OCI-LY7 (cell line): ENCODE measurements around the gene SCO1. TPM values are rescaled to one million over a fixed set of nuclear protein-coding genes. Genes with fewer than 3 reads are reported as not detected.

Experiments used
- BruUV-seq: library from RNA; stranded (reverse); fragments of 400-500 nt; replicated peaks from 2 replicates; lab custom pipeline; 2021; lab: Mats Ljungman, UMichigan
- CTCF ChIA-PET: fragments of 300-600 bp; sonication (Branson Sonifier 250); formaldehyde crosslinking; loops from one replicate; lab custom pipeline; 2022; ENCODE audit warnings: antibody characterized with exemption; ENCODE audit not compliant: unreplicated experiment; lab: Charles Lee
- POLR2A ChIA-PET: fragments of 300-600 bp; sonication (Branson Sonifier 250); formaldehyde crosslinking; loops from one replicate; lab custom pipeline; 2022; ENCODE audit warnings: antibody characterized with exemption; lab: Charles Lee
- DNase-seq: peaks from one replicate; pipeline ENCODE4 v3.0.0-alpha.2; 2015; ENCODE audit warnings: low spot score
- H2AFZ ChIP-seq: fragments of 200-600 bp; sonication (generic), shearing (Covaris generic); 2 replicates; pipeline ENCODE4 v1.6.1; 2014; ENCODE audit warnings: mild to moderate bottlenecking, antibody characterized with exemption, low read length, moderate library complexity
- H3K27ac ChIP-seq: fragments of 200-600 bp; sonication (generic); 2 replicates; pipeline ENCODE4 v1.5.1; 2014; ENCODE audit warnings: mixed run types, low read depth, mild to moderate bottlenecking, moderate library complexity, low read length, inconsistent platforms; ENCODE audit not compliant: poor library complexity, severe bottlenecking
- H3K36me3 ChIP-seq: fragments of 200-600 bp; sonication (generic); 2 replicates; pipeline ENCODE4 v1.6.1; 2014; ENCODE audit warnings: mild to moderate bottlenecking, antibody characterized with exemption, low read length, moderate library complexity, mixed read lengths; ENCODE audit not compliant: insufficient read depth
- H3K4me1 ChIP-seq: fragments of 200-600 bp; sonication (generic); 2 replicates; pipeline ENCODE4 v1.5.1; 2014; ENCODE audit warnings: mild to moderate bottlenecking, low read length; ENCODE audit not compliant: insufficient read depth, poor library complexity, severe bottlenecking
- H3K4me2 ChIP-seq: fragments of 200-600 bp; sonication (generic); 2 replicates; pipeline ENCODE4 v1.6.1; 2014; ENCODE audit warnings: mild to moderate bottlenecking, low read length
- H3K4me3 ChIP-seq: fragments of 200-600 bp; sonication (generic); 2 replicates; pipeline ENCODE4 v1.5.1; 2014; ENCODE audit warnings: mild to moderate bottlenecking, low read depth, low read length; ENCODE audit not compliant: poor library complexity, severe bottlenecking
- H3K79me2 ChIP-seq: fragments of 200-600 bp; sonication (generic); 2 replicates; pipeline ENCODE4 v1.6.1; 2016; ENCODE audit warnings: low read depth, mild to moderate bottlenecking, low read length, moderate library complexity, mixed read lengths; ENCODE audit not compliant: insufficient read depth
- H3K9me2 ChIP-seq: fragments of 200-600 bp; sonication (generic); 2 replicates; pipeline ENCODE4 v1.6.1; 2016; ENCODE audit warnings: mild to moderate bottlenecking, low read length, mixed read lengths; ENCODE audit not compliant: insufficient read depth
- H3K9me3 ChIP-seq: fragments of 200-600 bp; sonication (generic); 2 replicates; pipeline ENCODE4 v1.6.1; 2014; ENCODE audit warnings: mild to moderate bottlenecking, mixed run types, low read length, mixed read lengths
- H4K20me1 ChIP-seq: fragments of 200-600 bp; sonication (generic); 2 replicates; pipeline ENCODE4 v1.6.1; 2014; ENCODE audit warnings: mild to moderate bottlenecking, antibody characterized with exemption, low read length, moderate library complexity, mixed read lengths; ENCODE audit not compliant: insufficient read depth
- CTCF ChIP-seq: fragments of 200-600 bp; sonication (generic); conservative IDR thresholded peaks from 2 replicates; pipeline ENCODE4 v1.5.1; 2014; ENCODE audit warnings: mild to moderate bottlenecking, antibody characterized with exemption, low read length, moderate library complexity, mixed read lengths
- EZH2phosphoT487 ChIP-seq: fragments of 200-600 bp; sonication (generic); IDR thresholded peaks from 2 replicates; pipeline ENCODE4 v1.6.1; 2018; ENCODE audit warnings: low read depth, borderline replicate concordance, mild to moderate bottlenecking, mixed run types, antibody characterized with exemption, low read length, moderate library complexity, mixed read lengths
- intact Hi-C: fragments of 100-400 bp; cut with micrococcal nuclease; formaldehyde crosslinking; loops from one replicate; pipeline ENCODE4 v1.10.0; 2022; ENCODE audit not compliant: unreplicated experiment
- total RNA-seq, 2 experiments: library from RNA; depleted of rRNA in 1 of 2; stranded (reverse); fragments of >200 nt in 1 of 2; shearing (Covaris generic) in 1 of 2; gene quantifications; 2 replicates each; pipeline ENCODE4 v1.2.3, GENCODE V29; 2014 to 2022

Gene SCO1
- total RNA-seq, 2 experiments from 2014 or later, result 32.2 to 44.4 TPM

- no peak overlapping the region for H2AFZ ChIP-seq
- no peaks in the 10 kb centered on the region for H3K9me3 ChIP-seq
- no peak overlapping the region for H3K27ac ChIP-seq
- H3K4me3 ChIP-seq, result no peak overlapping the region
- ChIA-PET POLR2A (no interaction called here), CTCF (no interaction called here)
- intact Hi-C loops, result no loop called here
- TF ChIP-seq EZH2phosphoT487, result no peak
- TF ChIP-seq CTCF, result no peak
- H3K4me2 ChIP-seq, result no peak overlapping the region
- no peaks in the 10 kb centered on the region for H3K4me1 ChIP-seq
- H4K20me1 ChIP-seq, result no peaks in the 10 kb centered on the region
- DNase-seq, result no peak
- no peaks in the 10 kb centered on the region for H3K79me2 ChIP-seq
- H3K36me3 ChIP-seq, result no peaks in the 10 kb centered on the region
- H3K9me2 ChIP-seq, result no peaks in the 10 kb centered on the region
- BruUV-seq, result no TSS peak
Measured at GRCh38 chr17:10728331-10728892, 31.1 kb upstream of the SCO1 start.

- no peak overlapping the region for H3K27ac ChIP-seq
- no peaks in the 10 kb centered on the region for H3K79me2 ChIP-seq
- no peaks in the 10 kb centered on the region for H3K9me3 ChIP-seq
- H3K9me2 ChIP-seq, result no peaks in the 10 kb centered on the region
- no peaks in the 10 kb centered on the region for H3K36me3 ChIP-seq
- no peak overlapping the region for H3K4me2 ChIP-seq
- H3K4me1 ChIP-seq, result no peaks in the 10 kb centered on the region
- no TSS peak for BruUV-seq
- H3K4me3 ChIP-seq, result no peak overlapping the region
- H4K20me1 ChIP-seq, result no peaks in the 10 kb centered on the region
- DNase-seq, result no peak
- no peak overlapping the region for H2AFZ ChIP-seq
- TF ChIP-seq EZH2phosphoT487 (no peak), CTCF (no peak)
- ChIA-PET CTCF (no interaction called here), POLR2A (no interaction called here)
- intact Hi-C loops, result no loop called here
Measured at GRCh38 chr17:10727192-10727591, 29.9 kb upstream of the SCO1 start.

GRCh38 chr17:10726196-10726595 lies 28.9 kb upstream of the SCO1 start:
- no peaks in the 10 kb centered on the region for H4K20me1 ChIP-seq
- H3K4me1 ChIP-seq, result no peaks in the 10 kb centered on the region
- no peak overlapping the region for H3K4me3 ChIP-seq
- intact Hi-C loops, result no loop called here
- H3K79me2 ChIP-seq, result no peaks in the 10 kb centered on the region
- ChIA-PET POLR2A (no interaction called here), CTCF (no interaction called here)
- DNase-seq, result no peak
- no peak overlapping the region for H3K27ac ChIP-seq
- no peaks in the 10 kb centered on the region for H3K9me2 ChIP-seq
- H2AFZ ChIP-seq, result no peak overlapping the region
- H3K9me3 ChIP-seq, result no peaks in the 10 kb centered on the region
- no TSS peak for BruUV-seq
- TF ChIP-seq EZH2phosphoT487 (no peak), CTCF (no peak)
- no peak overlapping the region for H3K4me2 ChIP-seq
- H3K36me3 ChIP-seq, result no peaks in the 10 kb centered on the region
